Forelimb muscle (tissue), 1 donor: ENCODE results near the gene MRPL36. TPM values are rescaled to one million over a fixed set of nuclear protein-coding genes. Genes with fewer than 3 reads are reported as not detected.
"Not testable (repeated sequence)": the region's sequence is repeated elsewhere in the genome, so short reads cannot be mapped to it uniquely, and the experiment has no call there.

Experiments
- DNase-seq: peaks from one replicate; pipeline ENCODE4 v3.0.0-alpha.2; 2013; ENCODE audit warnings: low read depth
- polyA plus RNA-seq: library from polyadenylated mRNA; unstranded; fragments of 120-200 nt; gene quantifications from one replicate; pipeline ENCODE4 v1.2.1, GENCODE V29; 2013; ENCODE audit not compliant: insufficient read length

MRPL36 gene
- polyA plus RNA-seq, 1 donor: 30.9 TPM

DNA sequence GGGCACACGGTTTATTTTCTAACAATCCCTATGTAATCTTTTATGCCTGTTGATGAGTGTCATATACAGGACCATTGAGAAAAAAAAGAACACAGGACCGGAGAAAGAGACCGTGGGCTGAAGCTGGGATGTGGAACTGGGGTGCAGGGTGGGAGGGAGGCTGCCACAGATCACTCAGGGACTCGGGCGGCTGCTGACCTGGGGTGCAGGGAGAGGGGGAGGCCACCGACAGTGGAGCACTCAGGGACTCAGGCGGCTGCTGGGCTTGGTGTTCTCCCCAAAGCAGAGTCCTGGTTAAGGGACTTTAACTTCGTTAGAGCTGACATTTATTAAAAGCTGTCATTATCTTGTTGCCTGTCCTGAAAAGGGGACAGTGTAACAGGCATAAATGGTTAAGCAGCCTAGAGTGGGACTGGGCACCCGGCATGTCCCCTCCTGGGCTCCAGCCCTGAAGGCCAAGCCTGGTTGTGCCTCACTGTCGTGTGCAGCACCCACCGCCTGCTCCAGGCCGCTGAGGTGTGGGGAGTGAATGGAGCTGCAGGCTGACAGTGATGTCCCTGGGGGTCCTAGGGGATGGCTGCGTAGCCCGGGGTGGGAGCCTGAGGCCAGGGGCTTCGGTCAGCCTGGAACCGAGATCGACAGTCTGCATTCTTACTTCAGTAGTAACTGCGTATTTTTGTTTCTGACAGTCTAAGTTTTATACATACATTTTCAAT, 15.6 kb upstream of the MRPL36 start:
- no peak for DNase-seq

DNA sequence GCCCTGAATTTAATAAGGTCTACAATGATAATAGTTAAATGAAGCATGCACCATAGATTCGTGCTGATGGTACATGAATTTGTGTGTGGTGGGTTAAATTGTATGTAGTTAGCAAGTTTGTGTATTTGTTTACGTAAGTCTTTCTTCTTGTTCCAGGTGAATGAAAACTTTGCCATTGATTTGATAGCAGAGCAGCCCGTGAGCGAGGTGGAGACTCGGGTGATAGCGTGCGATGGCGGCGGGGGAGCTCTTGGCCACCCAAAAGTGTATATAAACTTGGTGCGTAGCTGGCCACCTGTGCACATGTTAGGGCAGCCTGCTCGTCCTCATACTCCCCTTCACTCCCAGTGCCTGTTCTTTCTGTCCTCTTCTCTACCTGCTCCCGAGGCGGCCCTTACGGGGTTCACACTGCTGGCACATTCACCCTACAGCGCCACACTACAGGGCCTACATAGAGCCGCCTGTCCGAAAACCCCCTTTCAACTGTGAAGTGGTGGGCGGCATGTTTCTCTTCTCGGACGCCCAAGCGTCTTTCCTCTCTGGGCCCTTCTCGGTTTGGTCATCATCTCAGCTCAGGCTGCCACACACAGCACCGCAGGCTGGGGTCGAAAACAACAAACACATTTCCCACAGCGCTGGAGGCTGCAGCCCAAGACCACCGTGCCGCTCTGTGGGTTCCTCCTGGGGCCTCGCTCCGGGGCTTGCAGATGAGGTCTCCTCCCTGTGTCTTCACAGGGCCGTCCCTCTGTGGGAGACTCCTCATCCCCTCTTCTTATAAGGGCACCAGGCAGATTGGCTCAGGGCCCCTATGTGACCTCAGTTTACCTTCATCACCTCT, 14.8 kb upstream of the MRPL36 start:
- no peak for DNase-seq

DNA sequence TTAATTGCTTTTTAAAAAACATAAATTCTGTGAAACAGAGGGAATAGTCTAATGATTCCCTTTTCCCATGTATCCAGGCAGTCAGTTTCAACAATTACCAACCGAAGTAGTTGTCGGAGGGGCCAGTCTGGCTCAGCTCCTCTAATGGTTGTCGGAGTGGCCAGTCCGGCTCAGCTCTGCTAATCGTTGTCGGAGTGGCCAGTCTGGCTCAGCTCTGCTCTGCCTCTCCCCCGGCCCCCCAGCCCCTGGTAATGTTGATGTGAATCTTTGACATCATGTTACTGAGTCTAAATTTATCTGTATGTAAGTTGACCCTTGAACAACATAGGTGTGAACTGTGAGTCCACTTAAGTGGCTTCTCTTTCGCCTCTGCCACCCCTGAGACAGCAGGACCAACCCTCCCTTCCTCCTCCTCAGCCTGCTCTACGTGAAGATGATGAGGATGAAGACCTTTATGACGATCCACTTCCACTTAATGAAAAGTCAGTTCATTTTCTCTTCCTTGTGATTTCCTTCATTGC, 11.0 kb upstream of the MRPL36 start:
- no peak for DNase-seq

DNA sequence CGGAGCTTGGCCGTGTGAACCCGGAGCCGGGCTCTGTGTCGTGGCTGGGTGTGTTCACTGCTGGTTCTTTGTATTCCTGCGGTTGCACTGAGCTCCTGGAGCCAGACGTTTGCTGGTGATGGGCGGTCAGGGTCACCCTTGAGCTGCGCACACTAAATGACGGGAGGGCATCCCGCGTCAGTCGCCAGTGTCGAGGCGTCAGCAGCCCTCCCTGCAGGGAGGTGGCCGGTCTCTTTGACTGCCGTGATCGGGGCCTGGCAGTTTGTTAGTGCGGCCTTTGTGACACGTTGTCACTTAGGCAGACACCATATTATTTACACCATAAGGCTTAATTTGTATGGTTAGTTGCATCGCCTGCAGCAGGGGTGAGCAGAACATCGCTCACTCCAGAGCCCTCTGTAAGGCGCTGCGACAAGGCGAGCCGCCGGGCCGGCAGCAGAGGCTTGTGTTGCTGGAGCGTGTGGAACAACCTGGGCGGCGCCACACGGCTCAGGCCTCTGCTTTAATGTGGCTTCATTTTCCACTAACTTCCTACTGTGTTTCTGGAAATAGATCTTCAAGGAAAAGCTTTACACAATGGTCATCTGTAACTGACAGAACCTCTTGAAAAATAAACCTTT, 9.9 kb upstream of the MRPL36 start:
- no peak for DNase-seq

- no peak for DNase-seq
These were observed 8.8 kb upstream of the MRPL36 start for GRCh38 chr5:1808439-1808838.

DNA sequence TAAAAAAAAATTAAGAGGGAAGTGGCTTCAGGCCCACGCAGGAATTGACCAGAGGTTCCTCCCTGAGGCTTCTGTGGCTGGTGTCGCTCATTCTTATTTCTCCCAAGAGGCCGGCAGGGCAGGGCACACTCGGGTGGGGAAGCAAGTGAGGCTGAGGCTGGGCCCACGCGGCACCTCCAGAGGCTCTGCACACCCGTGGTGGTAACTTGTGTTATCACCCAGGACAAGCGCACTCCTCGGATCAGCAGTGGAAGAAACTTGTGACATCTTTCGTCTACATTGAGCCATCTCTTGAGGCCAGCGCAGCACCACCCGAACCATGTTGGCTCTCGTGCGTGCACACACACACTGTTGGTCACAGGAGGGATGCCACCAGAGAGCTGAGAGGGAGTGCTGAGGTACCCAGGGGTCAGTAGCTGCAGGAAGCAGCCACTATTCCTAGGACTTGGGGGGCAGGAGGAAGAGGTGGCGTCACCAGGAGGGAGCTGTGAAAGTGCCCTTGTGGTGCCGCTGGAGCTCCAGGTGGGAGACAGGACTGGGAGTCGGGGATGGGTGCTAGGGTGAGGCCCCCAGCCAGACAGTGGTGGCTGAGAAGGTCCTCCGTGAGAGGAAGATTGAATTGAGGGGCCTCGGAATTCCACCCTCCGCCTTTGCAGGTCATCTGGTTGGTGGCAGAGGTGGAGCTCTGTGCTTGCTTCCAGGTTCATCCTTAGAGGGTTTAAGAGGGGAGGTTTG, 8.0 kb upstream of the MRPL36 start:
- no peak for DNase-seq

- no peak for DNase-seq
These were observed 7.3 kb upstream of the MRPL36 start for GRCh38 chr5:1806974-1807373.

- no peak for DNase-seq
These were observed 6.6 kb upstream of the MRPL36 start for GRCh38 chr5:1806199-1806598.

GRCh38 chr5:1805736-1806135, 6.1 kb upstream of the MRPL36 start:
- DNase-seq: no peak

GRCh38 chr5:1805326-1805725, 5.7 kb upstream of the MRPL36 start:
- DNase-seq: no peak

DNA sequence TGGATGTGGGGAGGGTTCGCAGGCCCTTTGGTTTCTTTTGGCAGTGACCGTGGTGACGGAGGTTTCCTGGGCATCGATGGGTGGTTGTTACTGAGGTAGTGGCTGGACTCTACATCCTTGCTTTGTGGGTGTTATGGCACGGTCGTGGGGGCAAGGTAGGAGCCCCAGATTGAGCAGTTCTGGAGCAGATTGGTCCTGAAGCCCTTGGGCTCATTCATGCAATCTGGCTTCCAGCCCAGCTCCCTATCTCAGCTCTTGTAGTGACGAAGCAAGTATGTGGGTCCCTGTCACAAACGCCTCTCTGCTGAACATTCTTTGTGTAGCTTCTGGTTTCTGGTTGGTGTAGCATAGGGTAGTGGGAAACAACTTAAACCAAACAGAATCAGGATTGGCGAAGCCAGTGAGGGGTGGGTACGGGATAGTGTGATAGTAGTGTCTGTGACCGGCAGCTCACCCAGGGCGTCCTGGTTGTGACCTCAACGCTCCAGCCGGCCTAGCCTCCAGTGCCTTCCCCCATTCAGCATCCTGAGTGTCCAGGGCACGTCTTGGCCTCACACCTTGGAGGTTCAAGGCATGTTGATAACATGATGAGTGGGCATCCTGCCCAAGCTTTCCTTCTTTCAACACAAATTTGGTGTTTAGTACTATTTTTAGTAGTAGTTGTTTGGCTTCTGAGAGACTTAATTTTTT, 4.5 kb upstream of the MRPL36 start:
- no peak for DNase-seq

- no peak for DNase-seq
These were observed 3.6 kb upstream of the MRPL36 start for GRCh38 chr5:1803192-1803591.

DNA sequence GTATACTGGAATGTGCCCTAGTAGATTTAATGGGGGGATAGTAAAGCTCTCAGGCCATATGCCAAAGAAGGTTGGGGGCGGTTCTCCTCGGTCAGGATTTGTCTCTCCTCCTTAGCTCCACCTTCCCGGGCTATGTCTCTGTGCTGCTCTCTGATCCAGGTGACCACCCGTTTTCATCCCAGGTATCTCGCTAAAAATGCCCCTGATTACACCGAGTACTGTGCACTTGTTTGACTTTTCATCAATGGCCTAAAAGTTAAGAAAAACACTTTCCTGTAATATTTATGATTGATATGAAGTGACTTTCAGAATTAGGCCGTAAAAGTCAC, 2.3 kb upstream of the MRPL36 start:
- DNase-seq: no peak

- DNase-seq: no peak
These were observed 1.8 kb upstream of the MRPL36 start, which contains the start of gene NDUFS6 for GRCh38 chr5:1801222-1801966. NDUFS6 (plus strand) TSS chr5:1801407; CDS start chr5:1801418, 11 bp downstream.

DNA sequence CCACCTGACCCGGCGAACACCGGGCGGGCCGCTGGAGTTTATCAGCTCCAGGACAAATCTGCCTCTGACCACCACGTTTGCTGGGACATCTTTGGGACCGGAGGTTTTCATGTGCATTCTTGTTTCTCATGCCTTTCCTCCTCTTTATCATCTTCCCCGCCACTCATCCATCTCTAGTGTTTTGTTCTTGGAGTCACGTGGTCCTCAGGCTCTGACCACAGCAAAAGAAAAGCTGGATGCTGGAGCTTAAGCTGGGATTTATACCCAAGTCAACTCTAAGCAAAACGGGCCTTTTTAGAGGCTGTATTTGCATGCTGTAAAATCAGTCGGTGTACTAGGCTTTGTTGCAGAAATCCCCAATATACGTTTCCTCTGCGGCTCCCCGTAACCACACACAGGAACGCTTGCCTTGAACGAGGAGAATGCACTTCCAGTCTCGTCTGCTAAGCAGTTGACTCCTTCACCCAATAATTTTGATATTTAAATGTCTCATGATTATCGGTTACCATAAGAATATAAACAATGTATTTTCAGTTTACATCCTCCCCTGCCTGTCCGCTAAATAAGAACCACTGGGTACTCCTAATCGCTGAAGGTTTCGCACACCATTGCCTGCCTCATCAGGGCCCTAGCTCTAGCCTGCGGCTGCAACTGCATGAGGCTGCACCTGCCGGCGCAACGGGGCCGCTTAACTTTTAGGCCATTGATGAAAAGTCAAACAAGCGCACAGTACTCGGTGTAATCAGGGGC, 1.0 kb upstream of the MRPL36 start:
- DNase-seq: no peak

DNA sequence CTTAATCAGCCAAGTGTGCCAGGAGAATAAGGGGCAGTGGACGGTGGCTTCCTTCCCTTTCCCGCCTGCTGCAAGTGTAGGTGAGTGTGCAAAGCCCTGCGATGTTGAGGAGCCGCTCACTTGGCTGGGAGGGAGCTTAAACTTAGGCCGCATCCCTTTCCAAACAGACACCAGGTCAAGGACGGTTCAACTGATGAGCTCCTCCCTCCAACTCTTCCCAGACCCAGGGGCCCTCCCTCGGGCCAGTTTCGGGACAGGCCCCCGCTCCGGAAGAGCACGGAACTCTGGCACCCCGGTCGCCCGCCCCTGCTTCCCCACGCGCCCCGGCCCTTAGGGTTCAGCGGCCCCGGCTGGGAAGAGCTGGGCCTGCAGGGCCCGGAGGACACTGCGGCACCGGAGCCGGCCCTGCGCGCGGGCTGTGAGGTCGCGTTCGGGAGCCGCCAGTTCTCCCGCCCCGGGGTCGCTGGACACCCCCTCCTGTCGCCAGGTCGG, 481 bp downstream of the MRPL36 start:
- DNase-seq: no peak

DNA sequence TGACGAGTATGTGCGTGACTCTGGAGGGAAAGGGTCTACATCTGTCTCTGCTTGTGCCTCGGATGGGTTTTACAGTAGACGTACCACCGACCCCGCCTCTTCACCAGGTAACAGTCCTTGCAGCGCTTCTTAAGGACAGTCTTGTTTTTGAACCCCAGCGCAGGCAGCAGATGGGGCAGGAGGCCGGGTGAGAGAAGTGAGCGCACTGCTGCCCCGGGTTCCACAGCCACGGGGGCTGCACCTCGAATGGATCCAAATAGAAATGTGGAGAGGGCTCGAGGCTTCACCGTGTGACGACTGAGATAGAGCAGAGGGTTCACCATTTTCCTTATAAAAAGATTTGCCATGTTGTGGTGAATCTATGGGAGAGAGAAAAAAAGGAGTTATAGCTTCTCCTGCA, 1.0 kb downstream of the MRPL36 start:
- not testable (repeated sequence) for DNase-seq

GRCh38 chr5:1797855-1798254, 1.8 kb downstream of the MRPL36 start:
- DNase-seq: no peak

DNA sequence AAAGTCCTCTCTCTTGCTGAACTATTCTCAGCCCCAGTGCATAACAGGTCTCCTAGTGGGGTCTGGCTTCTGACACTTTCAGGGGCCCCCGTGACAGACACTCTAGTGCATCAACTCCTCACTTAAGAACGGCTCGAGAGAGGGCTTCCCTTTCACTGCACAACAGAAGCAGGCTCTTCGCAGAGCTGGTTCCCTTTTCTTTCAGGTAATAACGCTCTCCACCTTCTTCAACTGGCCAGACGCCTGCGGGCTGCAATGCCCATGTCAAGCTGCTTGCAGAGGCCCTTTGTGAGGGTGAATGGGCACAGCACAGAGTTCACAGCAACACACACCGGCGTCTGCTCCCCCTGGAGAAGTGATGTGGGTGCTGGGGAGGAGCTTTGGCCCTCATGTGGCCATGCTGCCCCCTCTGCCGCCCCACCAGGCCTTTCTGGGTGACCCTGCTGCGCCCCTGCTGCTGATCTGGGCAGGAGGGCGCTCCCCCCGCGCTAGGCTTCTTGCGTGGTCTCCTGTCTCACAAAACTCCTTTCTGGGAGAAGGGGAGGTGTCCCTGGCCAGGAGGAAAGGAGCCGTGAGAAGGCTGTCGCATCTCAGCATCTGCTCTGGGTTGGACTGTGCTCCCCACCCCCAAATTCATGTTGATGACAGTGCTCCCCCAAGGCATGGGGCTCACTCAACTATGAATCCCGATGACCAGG, 2.4 kb downstream of the MRPL36 start:
- no peak for DNase-seq
